Left renal pelvis (tissue), 4 donors: ENCODE data around the gene MYF5. TPM values are rescaled to one million over a fixed set of nuclear protein-coding genes. Genes with fewer than 3 reads are reported as not detected.
A peak's percentile ranks its signal among the peaks of the same experiment; 100 is the strongest.

ENCODE experiments used
- DNase-seq, 4 donors: peaks; one replicate each; pipeline ENCODE4 v3.0.0-alpha.2; 2013; ENCODE audit warnings: low read depth in 4 of 4, low spot score in 3 of 4
- polyA plus RNA-seq, 4 donors: library from polyadenylated mRNA; unstranded; fragments of 120-200 nt; gene quantifications; one replicate each; pipeline ENCODE4 v1.2.1, GENCODE V29; 2013; ENCODE audit not compliant: insufficient read length in 4 of 4

MYF5 gene
- polyA plus RNA-seq, 4 donors = not detected

DNA sequence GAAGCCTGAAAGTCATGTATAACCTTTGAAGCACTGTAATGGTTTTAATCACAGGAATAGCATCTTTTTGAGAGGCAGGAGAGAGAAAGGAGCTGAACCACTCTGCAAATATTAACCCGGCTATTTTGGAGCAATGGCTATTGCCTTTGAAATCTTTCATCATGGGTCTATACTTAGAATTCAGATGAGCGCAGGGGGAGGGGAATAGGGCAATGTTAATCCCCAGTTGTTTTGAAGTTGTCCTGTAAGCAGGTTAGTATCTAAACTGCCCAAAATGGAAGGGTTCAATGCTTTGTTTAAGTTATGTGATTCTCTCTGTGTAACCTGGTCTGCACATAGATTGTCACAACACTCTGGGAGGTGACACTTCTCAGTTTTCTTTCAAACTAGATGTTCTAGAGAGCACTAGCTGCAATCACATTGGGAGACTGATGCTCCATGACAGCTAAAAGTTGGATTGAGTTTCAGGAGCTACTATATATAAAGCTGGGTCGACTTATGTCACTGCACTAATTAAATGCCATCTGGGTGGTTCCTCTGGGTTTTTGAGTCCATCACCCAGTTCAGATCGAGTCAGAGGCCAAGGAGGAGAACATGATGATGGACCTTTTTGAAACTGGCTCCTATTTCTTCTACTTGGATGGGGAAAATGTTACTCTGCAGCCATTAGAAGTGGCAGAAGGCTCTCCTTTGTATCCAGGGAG lies 9.4 kb upstream of the MYF5 start, which contains the start of gene MYF6:
Gene MYF6 (plus strand): TSS at position 509 of the 704 bp plus-strand sequence. CDS start 86 bp downstream, at position 595.
- no peak for DNase-seq

DNA sequence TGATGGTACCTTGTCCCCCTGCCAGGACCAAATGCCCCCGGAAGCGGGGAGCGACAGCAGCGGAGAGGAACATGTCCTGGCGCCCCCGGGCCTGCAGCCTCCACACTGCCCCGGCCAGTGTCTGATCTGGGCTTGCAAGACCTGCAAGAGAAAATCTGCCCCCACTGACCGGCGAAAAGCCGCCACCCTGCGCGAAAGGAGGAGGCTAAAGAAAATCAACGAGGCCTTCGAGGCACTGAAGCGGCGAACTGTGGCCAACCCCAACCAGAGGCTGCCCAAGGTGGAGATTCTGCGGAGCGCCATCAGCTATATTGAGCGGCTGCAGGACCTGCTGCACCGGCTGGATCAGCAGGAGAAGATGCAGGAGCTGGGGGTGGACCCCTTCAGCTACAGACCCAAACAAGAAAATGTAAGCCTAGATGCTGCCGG lies 8.9 kb upstream of the MYF5 start:
- DNase-seq = no peak

DNA sequence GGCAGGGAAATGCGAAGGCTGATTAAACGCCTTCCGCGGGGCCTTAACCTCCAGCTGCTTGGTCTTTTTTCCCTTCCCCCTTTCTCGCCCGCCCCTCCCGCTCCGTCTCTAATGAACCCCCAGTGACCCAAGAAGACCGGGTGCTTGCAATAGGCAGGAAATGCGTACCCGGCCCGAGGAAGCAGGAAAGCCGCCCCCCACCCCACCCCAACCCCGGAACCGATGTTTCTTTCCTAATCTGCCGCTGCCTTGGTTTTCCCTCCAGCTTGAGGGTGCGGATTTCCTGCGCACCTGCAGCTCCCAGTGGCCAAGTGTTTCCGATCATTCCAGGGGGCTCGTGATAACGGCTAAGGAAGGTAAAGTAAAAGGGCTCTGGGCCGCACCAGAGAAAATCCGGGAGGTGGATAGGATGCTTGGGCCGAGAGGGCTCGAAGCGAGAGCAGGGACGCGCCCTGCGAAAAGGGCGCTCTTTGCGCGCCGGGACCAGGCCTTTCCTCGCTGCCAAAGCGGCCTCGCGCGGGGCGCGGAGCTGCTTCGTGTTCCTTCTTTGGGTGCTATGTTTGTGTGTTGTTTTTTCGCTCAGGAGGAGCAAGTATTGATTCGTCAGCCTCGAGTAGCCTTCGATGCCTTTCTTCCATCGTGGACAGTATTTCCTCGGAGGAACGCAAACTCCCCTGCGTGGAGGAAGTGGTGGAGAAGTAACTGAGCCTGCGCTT lies 8.3 kb upstream of the MYF5 start:
- no peak for DNase-seq

- DNase-seq = no peak
These were observed 7.8 kb upstream of the MYF5 start for GRCh38 chr12:80708975-80709328.

GRCh38 chr12:80709811-80710726 lies 6.6 kb upstream of the MYF5 start:
- DNase-seq = no peak

- DNase-seq = no peak
These were observed 5.8 kb upstream of the MYF5 start for GRCh38 chr12:80710727-80711449.

- DNase-seq = no peak
These were observed 4.8 kb upstream of the MYF5 start for GRCh38 chr12:80711866-80712265.

GRCh38 chr12:80712866-80713265 lies 3.8 kb upstream of the MYF5 start:
- no peak for DNase-seq

DNA sequence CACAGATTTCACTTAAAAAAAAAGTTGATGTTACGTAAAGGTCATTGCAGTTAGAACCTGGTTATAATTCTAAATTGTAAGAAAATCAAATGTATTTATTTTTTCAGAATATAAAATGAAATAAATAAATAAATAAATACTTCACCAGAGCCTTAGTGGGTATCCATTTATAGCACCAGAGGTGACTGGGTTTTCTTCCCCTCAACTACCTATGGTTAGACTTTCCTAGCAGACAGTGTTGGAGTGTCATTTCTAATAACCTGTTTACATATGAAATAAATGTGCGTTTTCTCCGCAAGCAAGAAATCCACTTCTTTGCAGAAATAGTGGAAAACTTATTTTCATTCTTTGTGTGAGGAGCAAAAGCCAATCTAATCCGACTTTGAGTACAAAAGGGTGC lies 3.3 kb upstream of the MYF5 start:
- DNase-seq = no peak

DNA sequence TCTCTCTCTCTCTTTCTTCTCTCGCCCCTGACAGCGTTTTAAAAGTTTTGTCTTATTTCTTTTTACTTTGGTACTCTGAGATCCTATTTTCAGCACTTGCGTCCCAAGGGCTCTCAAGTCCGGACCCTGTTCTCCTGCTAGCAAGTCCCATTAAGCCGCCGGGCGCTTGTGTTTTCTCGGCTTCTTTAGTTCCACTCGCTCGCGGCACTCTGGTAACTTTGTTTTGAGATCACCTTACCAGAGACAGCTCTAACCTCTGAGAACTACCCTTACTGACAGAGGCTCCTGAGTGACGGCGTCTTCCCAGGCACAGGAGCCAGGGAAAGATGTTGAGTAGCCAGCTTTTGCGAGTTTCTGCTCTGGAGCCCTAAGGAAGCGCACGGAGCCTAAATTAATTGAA lies 2.7 kb upstream of the MYF5 start:
- peak in 1 of 4 donors; percentile 31 for DNase-seq

DNA sequence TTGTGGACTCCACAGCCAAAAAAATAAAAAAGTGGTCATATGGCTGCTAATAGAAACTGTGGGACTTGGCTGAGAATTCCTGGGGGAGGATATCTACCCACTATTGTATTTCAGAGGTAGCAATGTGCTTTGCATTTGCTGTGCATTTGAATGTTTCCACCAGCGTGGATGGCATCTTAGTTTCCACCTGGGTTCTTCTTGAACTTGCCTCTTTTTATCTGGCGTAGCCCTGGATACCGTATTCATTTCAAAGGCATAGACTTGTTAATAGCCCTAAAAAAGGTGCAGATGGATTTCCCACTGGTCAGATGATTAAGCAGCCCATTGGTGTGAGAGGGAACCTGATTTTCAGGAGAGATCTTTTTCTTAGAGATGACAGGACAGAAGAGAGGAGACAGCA lies 1.9 kb upstream of the MYF5 start:
- DNase-seq = no peak

DNA sequence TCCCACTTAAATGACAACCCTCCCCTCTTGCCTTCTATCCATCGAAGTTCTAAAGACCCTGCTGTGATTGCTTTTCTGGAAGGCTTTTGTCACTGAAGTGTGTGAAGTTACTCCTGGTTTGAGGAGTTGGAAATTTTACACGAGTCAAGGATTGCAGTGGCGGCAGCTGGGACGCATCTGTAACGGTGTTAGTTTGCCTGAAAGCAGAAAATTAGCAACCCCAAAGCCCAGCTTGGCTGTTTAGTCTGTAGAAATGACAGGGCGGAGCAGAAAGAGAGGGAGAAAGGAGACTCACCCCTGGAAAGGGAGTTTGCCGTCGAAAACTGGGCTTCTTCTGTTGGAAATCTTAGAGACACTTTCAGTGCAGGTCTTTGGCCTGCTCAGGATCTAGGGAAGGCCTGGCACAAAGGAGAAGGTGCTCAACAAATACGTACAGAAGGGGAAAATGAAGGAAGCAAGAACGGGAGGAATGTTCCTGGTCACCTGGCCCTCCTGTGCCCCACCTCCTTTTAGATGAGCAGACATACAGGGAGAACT lies 931 bp upstream of the MYF5 start:
- DNase-seq = no peak

DNA sequence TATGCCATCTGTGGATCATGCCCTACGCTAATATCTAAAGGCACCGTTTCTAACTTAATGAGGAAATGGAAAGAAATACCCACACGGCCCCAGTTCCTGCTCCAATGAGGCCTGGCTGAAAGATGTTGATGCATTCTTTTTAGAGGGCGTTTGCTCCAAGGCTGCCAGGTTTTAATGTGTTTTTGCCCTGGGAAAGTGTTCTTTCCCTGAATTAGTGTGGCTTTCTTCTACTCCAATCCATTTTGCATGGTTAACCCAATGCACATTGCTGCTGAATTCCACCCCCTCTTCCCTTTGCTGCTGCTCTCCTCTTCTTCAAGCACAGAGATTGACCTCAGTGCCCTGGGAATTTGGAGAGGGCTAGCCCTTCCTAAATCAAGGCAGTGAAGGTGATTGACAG lies 1.1 kb downstream of the MYF5 start:
- no peak for DNase-seq

- no peak for DNase-seq
These were observed 3.8 kb downstream of the MYF5 start for GRCh38 chr12:80720516-80720915.

DNA sequence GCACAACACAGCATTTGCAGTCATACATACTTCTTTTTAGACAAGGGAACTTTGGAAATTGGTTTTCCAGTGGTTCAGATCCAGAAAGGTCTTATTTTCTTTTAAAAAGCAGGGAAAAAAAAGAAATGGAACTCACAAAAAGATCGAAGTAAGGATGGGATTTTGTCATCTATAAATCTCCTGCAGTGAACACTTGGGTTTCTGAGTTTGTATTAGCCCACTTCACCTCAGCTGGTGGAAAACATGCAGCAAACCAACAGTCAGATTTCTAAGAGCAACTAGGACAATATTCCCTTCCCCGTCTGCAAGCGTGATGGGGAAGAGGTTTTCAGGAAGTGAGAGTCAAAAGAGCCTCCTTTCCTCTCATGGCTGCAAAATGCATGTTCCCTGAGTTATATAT lies 4.6 kb downstream of the MYF5 start:
- no peak for DNase-seq

GRCh38 chr12:80745851-80746505 lies 29.3 kb downstream of the MYF5 start:
- no peak for DNase-seq

GRCh38 chr12:80747800-80748199 lies 31.1 kb downstream of the MYF5 start:
- no peak for DNase-seq

DNA sequence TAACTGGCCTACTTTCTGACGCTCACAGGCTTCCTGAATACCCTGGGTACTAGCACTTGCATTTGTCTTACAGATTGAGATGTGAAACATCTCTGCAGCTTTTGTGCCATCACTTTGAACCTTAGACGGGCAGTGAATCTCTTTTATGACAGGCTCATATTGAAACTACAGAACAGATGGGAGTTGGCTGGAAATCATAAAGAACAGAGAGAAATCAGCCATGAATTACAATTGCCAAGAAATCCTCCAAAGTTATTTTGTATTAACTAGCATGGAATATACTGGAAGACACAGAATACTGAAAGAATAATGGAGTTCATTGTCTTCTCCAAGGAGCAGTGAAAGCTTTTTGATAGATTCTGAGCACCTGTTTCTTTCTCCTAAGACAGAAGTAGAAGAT lies 32.7 kb downstream of the MYF5 start:
- DNase-seq = no peak

DNA sequence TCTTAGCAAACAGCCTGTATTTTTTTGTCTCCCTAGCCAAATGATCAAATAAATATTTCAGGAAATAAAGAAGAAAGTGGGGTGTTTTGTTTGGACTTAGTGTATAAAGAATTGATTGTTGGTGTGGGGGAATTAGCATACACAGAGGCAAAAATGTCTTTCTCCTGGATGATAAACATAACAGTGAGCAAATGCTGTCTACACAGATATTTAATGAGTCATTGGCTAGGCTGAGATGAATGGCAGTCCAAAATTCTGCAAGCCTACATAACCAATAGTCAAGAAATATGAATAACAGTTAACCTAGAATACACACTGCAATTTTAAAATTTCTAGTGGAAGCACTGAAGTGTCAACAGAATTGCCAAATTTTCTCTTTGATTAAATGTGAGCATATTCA lies 35.8 kb downstream of the MYF5 start:
- no peak for DNase-seq

DNA sequence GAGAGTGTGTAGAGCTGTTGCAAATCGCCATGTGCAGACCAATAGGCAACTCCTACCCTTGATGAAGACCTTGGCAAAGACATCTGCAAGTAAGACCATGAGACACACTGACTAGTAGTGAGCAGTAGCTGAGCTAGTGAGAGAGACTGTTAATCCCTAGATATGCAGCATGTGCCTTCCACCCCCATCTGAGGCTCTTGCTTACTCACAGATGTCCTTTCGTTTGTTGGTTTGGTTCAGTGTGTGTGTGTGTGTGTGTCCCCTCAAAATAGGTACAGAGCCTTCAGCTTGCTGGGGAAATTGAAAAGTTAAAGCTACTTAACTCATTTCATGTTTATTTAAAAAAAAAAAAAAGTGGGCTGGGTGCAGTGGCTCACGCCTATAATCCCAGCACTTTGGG lies 37.6 kb downstream of the MYF5 start:
- no peak for DNase-seq
